HG03442 (cell line): ENCODE measurements around the gene NEGR1.

ENCODE experiments used
- ATAC-seq: cut with Tn5 transposase; IDR thresholded peaks from one replicate; pipeline ENCODE4 v1.9.1; 2021; ENCODE audit warnings: mild to moderate bottlenecking, moderate library complexity; ENCODE audit not compliant: unreplicated experiment

NEGR1 gene

DNA sequence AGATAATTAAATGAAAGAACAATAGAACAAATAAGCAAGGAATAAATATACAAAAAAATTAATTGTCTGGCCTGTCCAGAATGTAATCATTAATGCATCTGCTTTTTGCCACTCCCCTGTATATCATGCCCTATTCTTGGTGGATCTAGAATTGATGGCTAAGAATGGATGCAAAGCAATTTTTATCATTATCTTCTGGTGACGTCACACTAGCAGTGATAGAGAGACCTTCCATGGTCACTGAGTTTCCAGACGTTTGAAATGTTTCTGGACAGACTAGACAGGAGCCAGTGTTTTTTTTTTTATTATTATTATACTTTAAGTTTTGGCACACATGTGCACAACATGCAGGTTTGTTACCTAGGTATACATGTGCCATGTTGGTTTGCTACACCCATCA lies 563.0 kb downstream of the NEGR1 start:
- no peak for ATAC-seq

DNA sequence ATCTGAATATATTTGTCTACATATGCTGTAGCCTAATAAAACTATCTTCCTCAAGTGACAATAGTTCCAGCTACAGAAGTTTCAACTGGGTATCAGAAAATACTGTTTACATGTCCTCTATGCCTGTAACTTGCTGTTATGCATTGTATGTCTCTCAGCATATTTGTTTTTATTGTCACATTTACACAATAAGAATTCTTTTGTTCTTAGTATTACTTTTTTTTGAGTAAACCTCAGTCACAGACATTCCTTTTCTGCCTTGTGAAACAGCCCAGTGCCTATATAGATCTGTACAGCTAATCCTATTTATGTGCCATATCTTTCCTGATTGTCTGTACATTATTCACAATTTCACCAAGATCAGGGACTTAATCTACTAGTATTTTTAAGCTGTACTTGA lies 565.2 kb downstream of the NEGR1 start:
- ATAC-seq, result no peak

DNA sequence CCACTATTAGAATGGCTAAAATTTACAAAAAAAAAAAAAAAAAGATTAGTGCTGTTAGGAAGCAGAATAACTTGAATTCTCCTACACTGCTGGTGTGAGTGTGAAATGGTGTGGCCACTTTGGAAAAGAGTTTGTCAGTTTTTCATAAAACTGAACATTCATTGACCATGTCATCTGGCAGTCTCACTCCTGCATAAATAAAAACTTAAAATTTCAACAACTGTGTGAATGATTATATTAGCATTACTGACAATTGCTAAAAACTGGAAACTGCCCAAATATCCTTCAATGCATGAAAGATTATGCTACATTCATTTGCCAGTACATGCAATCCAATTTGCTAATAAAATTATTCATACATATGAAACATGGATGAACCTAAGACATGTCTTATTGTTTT lies 570.9 kb downstream of the NEGR1 start:
- no peak for ATAC-seq

DNA sequence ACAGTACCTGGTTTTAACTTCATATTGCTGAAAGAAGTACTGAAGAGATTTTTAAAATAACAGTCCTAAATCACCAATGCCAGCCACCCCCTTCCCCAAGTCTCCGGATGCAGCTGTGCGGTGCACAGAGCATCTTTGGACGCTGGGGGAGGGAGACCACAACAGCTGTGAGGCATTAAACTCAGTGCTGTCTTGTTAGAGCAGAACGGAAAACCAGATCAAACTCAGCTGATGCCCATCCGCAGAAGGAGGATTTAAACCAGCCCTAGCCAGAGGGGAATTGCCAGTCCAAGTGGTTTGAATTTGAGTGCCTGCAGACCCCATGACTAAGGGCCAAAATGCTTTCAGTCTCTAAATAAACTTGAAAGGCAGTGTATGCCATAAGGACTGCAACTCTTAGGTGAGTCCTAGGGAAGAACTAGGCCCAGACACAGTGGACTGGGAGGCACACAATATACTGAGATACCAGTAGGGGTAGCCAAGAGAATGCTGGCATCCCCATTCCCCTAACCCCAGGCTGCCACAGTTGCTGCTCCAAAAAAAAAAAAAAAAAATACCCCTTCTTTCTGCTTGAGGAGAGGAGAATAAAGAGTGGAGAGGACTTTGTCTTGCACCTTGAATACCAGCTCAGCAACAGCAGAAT lies 576.2 kb downstream of the NEGR1 start:
- ATAC-seq, result no peak

DNA sequence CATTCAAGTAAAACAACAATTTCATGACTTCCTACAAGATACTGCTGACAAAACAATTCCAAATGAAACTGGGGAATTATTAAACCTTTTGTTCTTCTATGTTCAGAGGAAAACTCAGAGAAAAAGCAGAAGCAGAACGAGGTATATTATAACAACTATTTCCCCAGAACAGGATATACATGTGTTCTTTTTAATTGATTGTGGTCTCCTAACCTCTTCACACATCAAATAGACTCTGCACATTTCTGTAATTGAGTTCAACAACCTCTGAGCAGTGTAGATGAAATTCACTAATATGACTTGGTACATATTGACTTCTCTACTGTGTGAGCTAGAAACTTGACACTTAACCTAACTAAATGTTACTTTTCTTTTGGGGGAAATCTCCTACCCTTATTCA lies 584.2 kb downstream of the NEGR1 start:
- no peak for ATAC-seq

DNA sequence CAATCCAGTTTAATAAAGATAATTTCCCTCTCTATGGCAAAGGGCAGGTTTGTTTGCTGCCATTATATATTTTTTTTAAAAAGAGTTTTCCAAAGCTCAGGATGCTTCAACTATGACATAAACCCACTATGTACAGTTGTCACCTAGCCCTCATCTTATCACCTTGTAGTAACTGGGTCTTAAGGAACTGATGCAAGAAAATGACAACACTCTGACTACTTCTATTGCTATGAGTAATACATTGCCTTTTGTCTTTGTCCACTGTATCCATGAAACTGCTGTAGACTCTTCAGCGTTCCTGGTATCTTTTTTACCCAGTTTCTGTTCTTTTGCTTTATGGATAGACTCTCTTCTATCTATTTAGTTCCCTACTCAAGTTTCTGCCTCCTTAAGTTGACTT lies 586.5 kb downstream of the NEGR1 start:
- no peak for ATAC-seq

DNA sequence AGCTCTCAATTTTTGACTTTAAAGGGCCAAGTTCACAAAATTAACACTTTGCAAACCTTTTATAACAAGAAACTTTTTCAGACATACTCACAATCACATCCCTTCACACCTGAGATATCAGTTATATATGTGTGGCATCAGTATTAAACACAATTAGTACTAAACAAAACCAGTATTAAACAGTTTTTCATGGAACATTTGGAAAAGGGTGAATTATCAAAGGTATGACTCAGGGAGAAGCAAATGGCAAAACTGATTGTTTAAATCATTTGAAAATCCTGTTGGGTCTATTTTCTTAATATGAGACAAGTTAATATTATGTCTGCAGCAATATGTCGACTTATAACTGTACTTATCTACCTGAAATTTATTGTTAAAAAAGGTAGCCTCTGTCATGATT lies 587.3 kb downstream of the NEGR1 start:
- no peak for ATAC-seq

DNA sequence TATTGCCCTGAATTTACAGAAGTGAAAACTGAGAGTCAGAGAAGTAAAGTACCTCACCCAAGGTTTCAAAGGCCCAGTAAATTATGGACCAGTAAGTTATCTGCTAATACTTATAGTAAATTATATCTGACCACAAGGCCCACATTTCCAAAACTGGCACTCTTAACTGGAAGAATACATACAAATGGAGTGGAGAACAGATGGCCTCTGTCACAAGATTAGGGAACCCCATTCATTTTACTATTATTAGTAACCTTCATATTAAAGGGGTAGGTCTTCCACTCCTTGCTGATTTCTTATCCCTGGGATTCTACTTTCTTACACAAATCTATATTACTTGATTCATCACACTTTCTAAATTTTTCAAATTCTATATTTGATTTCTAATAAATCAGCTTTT lies 588.8 kb downstream of the NEGR1 start:
- ATAC-seq, result no peak

DNA sequence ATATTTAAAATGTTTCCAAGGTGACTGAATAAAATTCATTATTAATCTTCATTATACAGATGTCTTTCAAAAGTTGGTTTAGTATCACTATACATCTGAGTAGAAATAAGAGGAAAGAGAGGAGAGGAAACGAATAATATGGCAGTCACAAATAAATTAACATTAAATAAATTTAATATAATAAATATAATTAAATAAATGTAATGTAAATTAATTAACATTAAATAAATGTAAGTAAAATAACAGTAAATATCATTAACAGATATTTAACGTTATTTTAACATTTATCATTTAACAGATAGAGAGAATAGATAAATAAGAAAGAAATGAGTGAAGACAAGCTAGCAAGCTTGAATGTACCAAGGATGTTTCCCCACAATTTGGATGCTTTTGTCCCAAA lies 592.7 kb downstream of the NEGR1 start:
- no peak for ATAC-seq

DNA sequence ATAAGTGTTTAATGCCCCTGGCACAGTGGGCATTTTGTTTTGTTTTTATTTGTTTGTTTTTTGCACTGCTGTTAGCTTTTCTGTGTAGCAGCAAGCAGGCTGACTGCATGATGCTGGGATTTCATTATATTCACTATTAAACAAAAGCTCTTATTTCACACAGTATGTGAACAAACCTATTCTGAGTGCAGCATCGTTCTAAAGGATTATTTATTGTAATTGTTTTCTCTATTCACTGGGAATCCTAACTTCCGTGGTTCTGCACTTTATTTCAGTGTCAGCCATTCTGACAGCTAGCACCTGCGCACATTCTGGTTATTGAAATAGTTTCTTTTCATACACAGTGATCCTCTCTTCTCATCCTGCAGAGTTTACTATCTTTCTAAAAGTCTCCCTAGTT lies 595.0 kb downstream of the NEGR1 start:
- no peak for ATAC-seq

DNA sequence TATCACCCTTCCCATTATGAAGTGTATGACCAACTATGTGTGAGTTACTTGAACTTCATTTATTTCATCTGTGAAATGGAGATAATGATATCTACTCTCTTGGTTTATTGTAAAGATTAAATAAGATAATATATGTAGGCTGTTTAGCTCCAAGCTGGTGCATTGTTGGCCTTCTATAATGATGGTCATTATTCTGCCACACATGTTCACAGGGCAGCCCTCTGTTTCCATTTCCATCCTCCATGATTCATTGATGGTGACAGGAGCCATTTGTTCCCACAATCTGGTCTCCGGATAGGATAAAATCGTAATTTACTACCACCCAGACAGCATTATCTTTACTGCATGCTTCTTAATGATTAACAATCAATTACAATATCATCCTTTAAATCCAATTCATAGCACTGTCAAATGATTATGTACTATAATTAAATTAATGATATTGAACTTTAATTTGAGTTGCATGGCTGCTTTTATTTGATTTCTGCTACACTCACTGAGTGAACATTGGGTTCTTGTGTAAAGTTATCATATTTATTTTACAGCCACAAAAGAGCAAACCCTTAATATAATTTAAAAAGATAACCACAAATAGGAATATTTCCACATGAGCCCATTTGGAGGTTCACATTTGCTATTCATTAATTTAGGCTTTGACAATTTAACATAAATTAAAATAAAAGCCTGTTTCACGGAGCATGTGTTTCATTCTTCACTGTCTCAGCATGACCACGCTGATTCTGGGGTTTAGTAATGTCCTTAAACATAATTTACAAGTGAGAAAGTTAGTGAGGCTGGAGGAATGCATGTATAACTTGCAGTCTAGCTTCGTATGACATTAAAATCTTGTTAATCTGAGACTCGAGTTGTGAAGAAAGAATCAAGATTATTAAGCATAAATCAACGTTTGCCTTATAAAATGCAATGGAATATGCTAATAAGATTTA lies 605.1 kb downstream of the NEGR1 start:
- no peak for ATAC-seq

DNA sequence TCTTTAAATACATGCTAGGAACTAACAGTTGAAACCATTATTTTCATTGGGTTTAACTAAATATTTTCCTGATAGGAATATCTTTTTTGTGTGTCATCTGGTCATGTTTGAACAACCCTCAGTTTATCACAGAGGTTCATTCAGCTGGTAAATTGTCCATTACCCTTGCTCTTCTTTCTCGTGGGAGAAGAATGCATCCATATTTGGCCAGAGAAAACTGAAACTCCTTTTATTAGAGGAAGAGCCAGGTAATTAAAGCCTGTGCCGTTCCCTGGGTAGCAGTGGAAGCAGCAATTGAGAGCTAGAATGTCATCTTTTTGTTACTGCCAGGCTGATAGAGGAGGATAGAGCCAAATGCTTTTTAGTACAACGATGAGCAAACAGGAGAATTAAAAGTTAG lies 614.3 kb downstream of the NEGR1 start:
- no peak for ATAC-seq

DNA sequence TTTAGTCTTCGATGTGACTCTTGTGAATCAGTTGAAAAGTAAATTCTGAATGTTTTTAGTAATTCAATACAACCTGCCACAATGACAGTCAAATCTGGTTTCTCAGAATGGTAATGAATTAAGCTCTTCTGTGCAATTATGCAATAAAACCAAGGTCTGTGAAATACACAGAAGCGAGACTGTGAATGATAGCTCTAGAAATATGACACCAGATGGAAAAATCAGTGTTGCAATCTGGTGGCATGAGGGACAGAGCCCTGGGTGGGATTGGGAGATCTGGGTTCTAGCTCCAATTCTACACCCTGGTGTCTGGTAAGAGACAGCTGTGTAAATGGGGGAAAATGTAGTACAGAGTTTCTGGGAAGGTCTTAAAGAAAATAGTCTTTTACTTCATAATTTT lies 615.1 kb downstream of the NEGR1 start:
- no peak for ATAC-seq

DNA sequence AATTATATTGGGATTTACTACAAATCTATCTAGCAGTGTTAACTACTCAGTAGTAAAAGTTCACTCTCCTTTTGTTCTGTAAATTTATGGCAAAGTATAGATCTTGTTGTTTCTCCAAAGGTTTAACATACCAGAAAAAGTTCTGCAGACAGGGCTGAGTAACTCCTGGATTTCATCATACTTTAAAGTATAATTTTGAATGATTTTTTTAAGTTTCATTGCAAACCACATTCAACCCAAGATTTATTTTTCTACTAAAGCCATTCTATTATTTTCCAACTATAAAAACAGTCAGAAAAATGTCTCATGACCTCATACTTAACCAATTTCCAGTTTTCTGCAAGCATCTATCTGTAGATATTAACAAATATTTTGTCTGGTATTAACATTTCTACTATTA lies 615.7 kb downstream of the NEGR1 start:
- no peak for ATAC-seq

DNA sequence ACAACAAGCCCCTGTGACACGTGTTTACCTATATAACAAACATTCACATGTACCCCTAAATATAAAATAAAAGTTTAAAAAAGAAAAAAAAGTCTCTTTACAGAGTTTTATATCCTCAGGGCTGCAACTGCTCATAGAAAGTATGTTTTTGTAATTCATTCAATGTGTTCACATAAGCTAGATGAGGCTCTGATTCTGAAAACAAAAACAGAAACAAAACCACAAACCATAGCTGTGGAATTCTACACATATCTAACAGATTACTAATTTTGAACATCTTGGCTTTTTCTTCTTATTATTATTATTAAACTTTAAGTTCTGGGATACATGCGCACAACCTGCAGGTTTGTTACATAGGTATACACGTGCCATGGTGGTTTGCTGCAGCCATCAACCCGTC lies 621.9 kb downstream of the NEGR1 start:
- ATAC-seq, result no peak

DNA sequence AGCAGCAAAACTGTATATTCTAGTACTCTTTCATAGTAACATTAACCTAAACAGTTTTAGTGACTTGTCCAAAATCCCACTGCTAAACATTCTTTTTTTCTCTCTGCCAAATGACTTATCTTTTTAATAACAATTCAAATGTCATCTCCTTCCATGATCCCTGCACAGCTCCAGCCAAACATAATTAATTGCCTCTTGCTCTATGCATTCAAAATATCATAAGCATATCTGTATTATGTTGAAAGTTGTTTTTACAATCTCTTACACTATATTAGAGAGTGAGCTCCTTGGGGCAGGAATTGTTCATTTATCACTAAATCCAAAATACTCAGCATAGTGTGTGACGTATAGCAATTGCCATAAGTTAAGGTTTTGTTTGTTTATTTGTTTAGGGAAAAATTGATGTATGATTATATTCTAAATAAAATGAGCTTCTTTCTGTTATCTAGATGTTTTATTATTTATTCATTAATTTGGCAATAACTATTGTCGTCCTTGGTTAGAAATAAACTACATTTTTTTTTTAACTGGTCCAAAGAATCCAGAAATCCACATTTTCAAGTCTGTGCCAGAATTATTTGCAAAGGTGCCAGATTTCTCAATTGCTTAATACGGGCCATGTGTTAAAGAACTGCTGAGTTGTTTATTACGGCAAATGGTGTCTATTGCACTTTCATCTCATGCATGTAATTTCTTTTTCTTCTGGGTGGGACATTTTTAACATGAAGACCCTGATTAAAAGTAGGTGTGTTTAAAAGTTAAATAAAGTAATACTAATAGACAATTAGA lies 624.3 kb downstream of the NEGR1 start:
- ATAC-seq, result no peak

DNA sequence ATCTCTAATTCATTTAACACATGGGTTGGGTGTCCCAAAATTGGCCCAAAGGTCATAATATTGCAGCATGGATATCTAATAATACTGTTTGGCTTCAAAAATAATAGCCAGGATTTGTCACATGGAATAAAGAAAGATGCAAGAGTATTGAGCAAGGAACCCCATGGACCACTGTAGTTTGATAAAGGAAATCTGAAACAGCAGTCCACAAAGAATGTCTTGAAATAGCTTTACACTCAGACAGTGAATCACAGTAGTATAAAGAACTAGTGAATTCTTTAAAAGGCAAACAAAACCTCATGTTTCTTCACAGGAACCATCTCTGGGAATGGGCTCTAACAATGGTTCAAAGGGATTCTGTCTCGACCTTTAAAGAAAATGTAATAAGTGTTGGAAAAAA lies 625.4 kb downstream of the NEGR1 start:
- ATAC-seq, result no peak

DNA sequence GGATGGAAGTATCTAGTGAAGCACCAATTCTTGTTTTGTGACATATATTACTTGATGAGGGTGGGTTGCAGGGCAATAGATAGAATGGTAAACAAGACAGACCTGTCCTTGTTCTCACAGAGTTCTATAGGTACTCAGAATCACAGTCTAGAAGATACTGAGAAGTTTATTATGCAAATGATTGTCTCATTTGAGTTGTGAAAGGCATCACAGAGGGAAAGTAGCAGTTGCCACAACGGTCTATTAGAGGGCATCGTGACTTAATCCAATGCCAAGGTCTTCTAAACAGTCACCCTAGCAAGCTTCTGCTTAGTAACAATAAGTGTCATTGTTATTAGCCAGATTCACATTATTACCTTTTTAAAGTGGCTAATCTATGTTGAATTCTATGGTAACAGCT lies 626.7 kb downstream of the NEGR1 start:
- ATAC-seq, result no peak

DNA sequence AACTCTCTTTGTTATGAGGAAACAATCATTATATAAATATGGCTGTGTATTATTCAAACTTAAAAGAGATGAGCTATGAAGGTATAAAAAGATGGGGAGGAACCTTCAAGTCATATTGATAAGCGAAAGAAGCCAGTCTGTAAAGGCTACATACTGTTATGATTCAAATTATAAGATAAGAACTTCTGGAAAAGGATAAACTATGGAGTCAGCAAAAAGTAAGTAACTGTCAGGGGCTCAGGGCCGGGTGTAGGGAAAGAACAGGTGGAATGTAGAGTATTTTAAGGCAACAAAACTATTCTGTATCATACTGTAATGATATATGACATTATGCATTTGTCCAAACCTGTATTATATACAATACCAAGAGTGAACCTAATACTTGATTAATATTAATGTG lies 628.4 kb downstream of the NEGR1 start:
- no peak for ATAC-seq

DNA sequence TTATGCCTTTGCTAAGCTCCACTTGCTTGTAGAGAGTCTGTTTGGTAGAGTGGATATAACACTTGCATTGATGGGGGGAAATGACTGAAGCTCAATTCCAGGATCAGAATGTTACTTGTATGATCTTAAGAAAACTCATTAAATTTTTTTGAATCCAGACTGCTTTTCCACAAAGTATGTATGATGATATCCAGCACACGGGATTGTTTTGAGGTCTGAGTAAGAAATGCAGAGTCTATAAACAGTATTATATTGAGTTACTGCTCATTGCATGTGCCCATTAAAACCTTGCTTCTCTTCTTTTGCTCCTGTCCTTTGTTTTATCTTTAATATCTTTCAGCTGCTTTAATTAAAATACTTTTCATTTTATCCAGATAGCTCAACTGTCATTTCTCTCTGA lies 631.1 kb downstream of the NEGR1 start:
- ATAC-seq, result no peak

DNA sequence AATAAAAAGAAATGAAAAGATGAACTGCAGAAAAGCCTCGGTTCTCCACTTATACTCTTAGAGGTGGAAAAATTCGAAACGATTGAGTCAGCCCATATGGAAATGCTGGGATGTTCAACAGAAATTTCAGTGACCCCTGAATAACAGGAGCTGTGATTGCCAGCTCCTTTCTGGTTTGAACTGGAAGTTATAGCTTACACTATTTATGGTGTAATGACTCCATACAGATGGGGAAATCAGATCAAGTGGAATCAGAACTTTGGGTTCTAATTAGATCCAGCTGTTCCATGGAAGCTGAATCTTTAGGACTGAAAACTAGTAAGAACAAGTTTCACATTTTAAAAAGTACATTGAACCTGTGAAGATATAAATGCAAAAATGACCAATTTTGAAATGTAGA lies 632.2 kb downstream of the NEGR1 start:
- no peak for ATAC-seq

DNA sequence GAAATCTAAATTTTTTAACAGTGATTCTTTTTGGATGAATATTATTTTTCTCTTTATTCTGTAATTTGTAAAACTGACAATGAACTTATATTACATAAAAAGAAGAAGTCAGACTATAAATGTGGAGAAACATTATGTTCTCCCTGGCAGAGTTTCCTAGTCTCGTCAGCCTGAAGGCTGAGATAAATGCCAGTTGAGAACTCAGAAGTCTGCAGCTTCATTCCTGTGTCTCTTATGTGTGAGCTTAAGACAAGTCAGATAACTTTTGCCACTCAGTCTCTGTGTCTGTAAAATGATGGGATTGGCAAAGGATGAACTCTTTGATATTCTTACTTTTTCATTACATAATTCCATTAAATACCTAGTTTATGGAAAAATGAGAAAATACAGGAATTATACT lies 632.7 kb downstream of the NEGR1 start:
- no peak for ATAC-seq
